Erythroblast (primary cell): ENCODE data around the gene AP4S1.

ENCODE experiments used
- GATA1 ChIP-seq: IDR thresholded peaks from 2 replicates; pipeline ENCODE4 v1.6.1; 2011; ENCODE audit warnings: low read depth, mild to moderate bottlenecking, control low read depth, low read length, moderate library complexity
- POLR2A ChIP-seq: IDR thresholded peaks from 2 replicates; pipeline ENCODE4 v1.6.1; 2011; ENCODE audit warnings: mild to moderate bottlenecking, low read length

DNA sequence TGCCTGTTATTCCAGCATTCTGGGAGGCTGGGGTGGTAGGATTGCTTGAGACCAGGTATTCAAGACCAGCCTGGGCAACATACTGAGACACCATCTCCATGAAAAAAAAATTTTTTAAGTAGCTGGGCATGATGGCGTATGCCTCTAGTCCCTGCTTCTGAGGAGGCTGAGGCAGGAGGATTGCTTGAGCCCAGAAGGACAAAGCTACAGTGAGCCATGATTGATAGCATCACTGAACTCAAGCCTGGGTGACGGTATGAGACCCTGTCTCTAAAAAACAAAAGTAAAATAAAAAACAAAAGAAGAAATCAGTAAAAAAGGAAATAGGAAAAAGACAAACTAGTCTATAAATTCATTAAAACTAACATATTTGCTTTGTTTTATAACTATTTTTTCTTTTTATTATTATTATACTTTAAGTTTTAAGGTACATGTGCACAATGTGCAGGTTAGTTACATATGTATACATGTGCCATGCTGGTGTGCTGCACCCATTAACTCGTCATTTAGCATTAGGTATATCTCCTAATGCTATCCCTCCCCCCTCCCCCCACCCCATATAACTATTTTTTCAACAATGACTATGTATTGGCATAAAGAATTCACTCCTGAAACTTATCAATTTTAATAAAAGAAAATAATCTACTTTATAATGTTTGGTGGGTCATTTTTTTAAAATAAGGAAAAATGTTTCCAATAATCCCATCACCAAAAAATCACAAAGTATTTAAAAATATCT is 15.4 kb upstream of the AP4S1 start:
- TF ChIP-seq POLR2A (no peak), GATA1 (no peak)
